ENCODE measurements around the gene UGT2B7.
"Not testable (repeated sequence)": the region's sequence is repeated elsewhere in the genome, so short reads cannot be mapped to it uniquely, and the experiment has no call there.

UGT2B7 gene

DNA sequence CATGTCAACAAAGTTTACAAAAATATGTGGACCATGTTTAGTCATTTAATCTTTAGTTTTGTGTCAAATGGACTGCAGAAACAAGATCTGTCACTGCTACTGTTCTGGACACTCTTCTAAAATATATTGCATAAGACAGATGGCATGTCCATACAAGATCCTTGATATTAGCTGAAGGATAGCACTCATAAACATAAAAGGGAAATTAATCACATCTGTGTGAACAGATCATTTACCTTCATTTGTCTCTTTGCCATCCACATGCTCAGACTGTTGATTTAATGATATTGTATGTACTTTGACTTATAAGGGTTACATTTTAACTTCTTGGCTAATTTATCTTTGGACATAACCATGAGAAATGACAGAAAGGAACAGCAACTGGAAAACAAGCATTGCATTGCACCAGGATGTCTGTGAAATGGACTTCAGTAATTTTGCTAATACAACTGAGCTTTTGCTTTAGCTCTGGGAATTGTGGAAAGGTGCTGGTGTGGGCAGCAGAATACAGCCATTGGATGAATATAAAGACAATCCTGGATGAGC is at the start of gene UGT2B7:
Gene UGT2B7 (plus strand): TSS at position 364 of the 546 bp plus-strand sequence. CDS start 47 bp downstream, at position 411.
- H3K4me2 ChIP-seq (ENCODE audit: low read depth, low read length, poor library complexity, severe bottlenecking) = no peak within 1 kb of the TSS

DNA sequence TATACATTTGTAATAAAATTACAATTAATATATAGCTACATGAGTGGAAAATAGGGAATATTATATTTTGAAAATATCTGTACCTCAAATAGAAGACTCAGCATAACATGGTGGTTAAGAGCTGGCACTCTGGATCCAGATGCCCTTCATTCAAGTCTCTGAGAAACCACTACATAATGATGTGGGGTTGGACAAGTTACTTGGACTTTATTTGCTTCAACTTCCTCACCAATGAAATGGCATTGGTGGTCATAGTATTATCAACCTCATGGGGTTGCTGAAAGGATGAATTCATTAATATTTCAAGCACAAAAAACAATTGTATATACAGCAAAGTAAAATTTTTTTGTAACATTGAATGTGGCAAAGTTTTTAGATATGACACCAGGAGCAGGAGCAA is 46.4 kb upstream of the UGT2B7 start:
- Histone ChIP-seq H3K36me3 (ENCODE audit: low read length) (no peaks in the 10 kb centered on the region), H3K79me2 (ENCODE audit: insufficient read depth, low read length) (no peaks in the 10 kb centered on the region), H3K4me2 (ENCODE audit: low read depth, low read length, poor library complexity, severe bottlenecking) (no peak overlapping the region), H3K27ac (ENCODE audit: low read depth, low read length) (no peak overlapping the region), H4K20me1 (ENCODE audit: low read depth, low read length) (no peaks in the 10 kb centered on the region), H3F3A (ENCODE audit: insufficient read depth) (no peaks in the 10 kb centered on the region), H3K9me3 (ENCODE audit: insufficient read depth, low read length) (no peaks in the 10 kb centered on the region), H3K4me3 (ENCODE audit: insufficient read depth, low read length, poor library complexity, severe bottlenecking) (no peak overlapping the region), H3K27me3 (ENCODE audit: low read length) (no peaks in the 10 kb centered on the region), H3K9ac (ENCODE audit: low read length) (no peak overlapping the region), H3K9me2 (replicated peaks; ENCODE audit: insufficient read depth, low read length) (no peaks in the 10 kb centered on the region), H2AFZ (ENCODE audit: low read depth, low read length, severe bottlenecking) (no peak overlapping the region)
- TF ChIP-seq EZH2phosphoT487 (conservative IDR thresholded peaks at IDR 0.05; ENCODE audit: low read length) = no peak
- TF ChIP-seq, protein P1, sequence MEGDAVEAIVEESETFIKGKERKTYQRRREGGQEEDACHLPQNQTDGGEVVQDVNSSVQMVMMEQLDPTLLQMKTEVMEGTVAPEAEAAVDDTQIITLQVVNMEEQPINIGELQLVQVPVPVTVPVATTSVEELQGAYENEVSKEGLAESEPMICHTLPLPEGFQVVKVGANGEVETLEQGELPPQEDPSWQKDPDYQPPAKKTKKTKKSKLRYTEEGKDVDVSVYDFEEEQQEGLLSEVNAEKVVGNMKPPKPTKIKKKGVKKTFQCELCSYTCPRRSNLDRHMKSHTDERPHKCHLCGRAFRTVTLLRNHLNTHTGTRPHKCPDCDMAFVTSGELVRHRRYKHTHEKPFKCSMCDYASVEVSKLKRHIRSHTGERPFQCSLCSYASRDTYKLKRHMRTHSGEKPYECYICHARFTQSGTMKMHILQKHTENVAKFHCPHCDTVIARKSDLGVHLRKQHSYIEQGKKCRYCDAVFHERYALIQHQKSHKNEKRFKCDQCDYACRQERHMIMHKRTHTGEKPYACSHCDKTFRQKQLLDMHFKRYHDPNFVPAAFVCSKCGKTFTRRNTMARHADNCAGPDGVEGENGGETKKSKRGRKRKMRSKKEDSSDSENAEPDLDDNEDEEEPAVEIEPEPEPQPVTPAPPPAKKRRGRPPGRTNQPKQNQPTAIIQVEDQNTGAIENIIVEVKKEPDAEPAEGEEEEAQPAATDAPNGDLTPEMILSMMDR (IDR thresholded peaks at IDR 0.05; ENCODE audit: insufficient read depth, low read length, poor library complexity, severe bottlenecking) = no peak

More for the DNA sequence above, at the start of gene UGT2B7:
- Histone ChIP-seq H2AFZ (ENCODE audit: low read depth, low read length, severe bottlenecking) (no peak within 1 kb of the TSS), H3K9ac (ENCODE audit: low read length) (no peak within 1 kb of the TSS), H3K9me2 (replicated peaks; ENCODE audit: insufficient read depth, low read length) (no peaks in the 10 kb centered on the region), H3K36me3 (ENCODE audit: low read length) (no peaks in the 10 kb centered on the region), H3K27me3 (ENCODE audit: low read length) (no peaks in the 10 kb centered on the region), H3K4me3 (ENCODE audit: insufficient read depth, low read length, poor library complexity, severe bottlenecking) (no peak within 1 kb of the TSS), H3K27ac (ENCODE audit: low read depth, low read length) (no peak within 1 kb of the TSS), H3K9me3 (ENCODE audit: insufficient read depth, low read length) (no peaks in the 10 kb centered on the region), H3K79me2 (ENCODE audit: insufficient read depth, low read length) (no peaks in the 10 kb centered on the region), H3F3A (ENCODE audit: insufficient read depth) (no peaks in the 10 kb centered on the region), H4K20me1 (ENCODE audit: low read depth, low read length) (no peaks in the 10 kb centered on the region)
- no peak for TF ChIP-seq EZH2phosphoT487 (conservative IDR thresholded peaks at IDR 0.05; ENCODE audit: low read length)
- TF ChIP-seq, protein P1 (IDR thresholded peaks at IDR 0.05; ENCODE audit: insufficient read depth, low read length, poor library complexity, severe bottlenecking) = no peak

DNA sequence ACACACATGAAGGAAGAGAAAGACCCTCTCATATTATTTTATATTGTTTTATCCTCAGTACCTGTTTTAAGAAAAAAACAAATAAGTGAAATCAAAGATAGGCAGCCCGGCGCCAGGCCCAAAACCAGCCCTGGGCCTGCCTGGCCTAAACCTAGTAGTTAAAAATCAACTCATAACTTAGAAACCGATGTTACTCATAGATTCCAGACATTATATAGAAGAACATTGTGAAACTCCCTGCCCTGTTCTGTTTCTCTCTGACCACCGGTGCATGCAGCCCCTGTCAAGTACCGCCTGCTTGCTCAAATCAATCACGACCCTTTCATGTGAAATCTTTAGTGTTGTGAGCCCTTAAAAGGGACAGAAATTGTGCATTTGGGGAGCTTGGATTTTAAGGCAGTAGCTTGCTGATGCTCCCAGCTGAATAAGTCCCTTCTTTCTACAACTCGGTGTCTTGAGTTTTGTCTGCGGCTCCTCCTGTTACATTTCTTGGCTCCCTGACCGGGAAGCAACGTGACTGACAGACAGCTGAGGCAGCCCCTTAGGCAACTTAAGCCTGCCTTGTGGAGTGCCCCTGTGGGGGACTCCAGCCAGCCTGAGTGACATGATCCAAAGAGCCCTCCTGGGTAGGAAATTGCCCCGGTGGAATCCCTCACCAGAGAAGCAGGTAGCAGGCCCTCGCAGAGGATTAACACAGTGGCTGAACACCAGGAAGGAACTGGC is 45.3 kb upstream of the UGT2B7 start:
- H3K9me2 ChIP-seq (replicated peaks; ENCODE audit: insufficient read depth, low read length); H4K20me1 ChIP-seq (ENCODE audit: low read depth, low read length); H3K4me3 ChIP-seq (ENCODE audit: insufficient read depth, low read length, poor library complexity, severe bottlenecking); H2AFZ ChIP-seq (ENCODE audit: low read depth, low read length, severe bottlenecking); H3K79me2 ChIP-seq (ENCODE audit: insufficient read depth, low read length); H3K9ac ChIP-seq (ENCODE audit: low read length); H3K36me3 ChIP-seq (ENCODE audit: low read length); H3F3A ChIP-seq (ENCODE audit: insufficient read depth); H3K27ac ChIP-seq (ENCODE audit: low read depth, low read length); H3K27me3 ChIP-seq (ENCODE audit: low read length); H3K9me3 ChIP-seq (ENCODE audit: insufficient read depth, low read length); H3K4me2 ChIP-seq (ENCODE audit: low read depth, low read length, poor library complexity, severe bottlenecking): not testable (repeated sequence)

DNA sequence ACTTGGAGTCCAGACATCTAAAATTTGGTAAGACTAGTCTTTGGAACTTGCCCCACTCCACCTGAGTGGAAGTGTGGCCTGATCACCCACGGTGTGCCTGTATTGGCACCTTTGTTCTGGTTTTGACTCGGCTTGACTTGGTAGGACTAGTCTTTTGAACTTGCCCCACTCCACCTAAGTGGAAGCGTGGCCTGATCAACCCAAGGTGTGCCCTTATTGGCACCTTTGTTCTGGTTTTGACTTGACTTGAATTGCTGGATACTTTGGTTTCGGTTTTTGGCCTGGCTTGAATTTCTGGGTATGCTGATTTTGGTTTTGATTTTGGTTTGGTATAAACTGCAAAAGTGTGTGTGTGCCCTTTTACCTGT is 44.7 kb upstream of the UGT2B7 start:
- no peak overlapping the region for H3K4me2 ChIP-seq (ENCODE audit: low read depth, low read length, poor library complexity, severe bottlenecking)
- H3K27ac ChIP-seq (ENCODE audit: low read depth, low read length) = no peak overlapping the region
- TF ChIP-seq EZH2phosphoT487 (conservative IDR thresholded peaks at IDR 0.05; ENCODE audit: low read length) = no peak
- TF ChIP-seq, protein P1 (IDR thresholded peaks at IDR 0.05; ENCODE audit: insufficient read depth, low read length, poor library complexity, severe bottlenecking) = no peak
- no peaks in the 10 kb centered on the region for H3K9me3 ChIP-seq (ENCODE audit: insufficient read depth, low read length)
- no peaks in the 10 kb centered on the region for H3K9me2 ChIP-seq (replicated peaks; ENCODE audit: insufficient read depth, low read length)
- no peaks in the 10 kb centered on the region for H3F3A ChIP-seq (ENCODE audit: insufficient read depth)
- H2AFZ ChIP-seq (ENCODE audit: low read depth, low read length, severe bottlenecking) = no peak overlapping the region
- H3K9ac ChIP-seq (ENCODE audit: low read length) = no peak overlapping the region
- H3K27me3 ChIP-seq (ENCODE audit: low read length) = no peaks in the 10 kb centered on the region
- H3K4me3 ChIP-seq (ENCODE audit: insufficient read depth, low read length, poor library complexity, severe bottlenecking) = no peak overlapping the region
- no peaks in the 10 kb centered on the region for H3K79me2 ChIP-seq (ENCODE audit: insufficient read depth, low read length)
- H3K36me3 ChIP-seq (ENCODE audit: low read length) = no peaks in the 10 kb centered on the region
- H4K20me1 ChIP-seq (ENCODE audit: low read depth, low read length) = no peaks in the 10 kb centered on the region

DNA sequence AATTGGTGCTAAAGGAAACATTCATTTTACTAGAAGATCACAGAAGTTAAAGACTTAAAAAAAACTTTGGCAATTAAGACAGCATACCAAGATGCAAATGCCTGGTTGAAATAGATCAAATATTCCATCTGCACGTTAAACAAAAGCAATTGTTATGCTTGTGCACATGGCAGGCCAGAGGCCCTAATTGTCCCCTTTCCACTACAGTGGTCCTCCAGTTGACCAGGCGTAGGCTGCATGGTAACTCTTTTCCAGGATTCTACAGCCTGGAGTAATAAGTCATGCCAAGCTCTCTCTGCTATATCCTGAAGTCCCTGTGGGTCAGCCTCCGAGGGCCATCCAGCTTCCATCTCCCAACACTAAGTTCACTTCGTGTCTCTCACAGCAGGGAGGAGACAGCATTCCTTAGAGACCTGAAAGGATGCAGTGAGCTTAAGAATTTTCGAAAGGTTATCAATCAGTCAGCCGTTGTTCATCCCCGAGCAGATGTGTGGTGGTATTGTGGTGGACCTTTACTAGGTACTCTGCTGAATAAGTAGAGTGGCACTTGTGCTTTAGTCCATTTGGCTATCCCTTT is 42.9 kb upstream of the UGT2B7 start:
- not testable (repeated sequence) for H3F3A ChIP-seq (ENCODE audit: insufficient read depth); H3K4me3 ChIP-seq (ENCODE audit: insufficient read depth, low read length, poor library complexity, severe bottlenecking)

More for the DNA sequence above, 42.9 kb upstream of the UGT2B7 start:
- H3K79me2 ChIP-seq (ENCODE audit: insufficient read depth, low read length); H3K9me3 ChIP-seq (ENCODE audit: insufficient read depth, low read length); H3K36me3 ChIP-seq (ENCODE audit: low read length); H2AFZ ChIP-seq (ENCODE audit: low read depth, low read length, severe bottlenecking); H3K27me3 ChIP-seq (ENCODE audit: low read length); H4K20me1 ChIP-seq (ENCODE audit: low read depth, low read length); H3K27ac ChIP-seq (ENCODE audit: low read depth, low read length); H3K4me2 ChIP-seq (ENCODE audit: low read depth, low read length, poor library complexity, severe bottlenecking); H3K9me2 ChIP-seq (replicated peaks; ENCODE audit: insufficient read depth, low read length); H3K9ac ChIP-seq (ENCODE audit: low read length): not testable (repeated sequence)

Measured in SU-DHL-6 (cell line).